Mucosa of descending colon (tissue), 3 donors: ENCODE measurements around the gene OSTF1. TPM values are rescaled to one million over a fixed set of nuclear protein-coding genes. Genes with fewer than 3 reads are reported as not detected.

Experiments
- ATAC-seq: fragments of 200-7000 bp; cut with Tn5 transposase; one replicate; pipeline ENCODE4 v1.9.1; 2020; ENCODE audit warnings: mild to moderate bottlenecking, moderate library complexity
- DNase-seq, 3 donors: peaks; one replicate each; pipeline ENCODE4 v3.0.0-alpha.2; 2020
- H3K36me3 ChIP-seq: fragments of 200-600 bp; one replicate; pipeline ENCODE4 v1.8.0; 2021; ENCODE audit warnings: low read depth, mild to moderate bottlenecking
- H3K4me1 ChIP-seq: fragments of 200-600 bp; one replicate; pipeline ENCODE4 v1.8.0; 2021; ENCODE audit warnings: low read depth, mild to moderate bottlenecking
- H3K4me3 ChIP-seq: fragments of 200-600 bp; one replicate; pipeline ENCODE4 v1.8.0; 2021; ENCODE audit warnings: mild to moderate bottlenecking
- H3K9me3 ChIP-seq: fragments of 200-600 bp; one replicate; pipeline ENCODE4 v1.8.0; 2021; ENCODE audit warnings: mild to moderate bottlenecking
- CTCF ChIP-seq: fragments of 200-600 bp; IDR thresholded peaks from one replicate; pipeline ENCODE4 v1.8.0; 2022; ENCODE audit warnings: antibody characterized with exemption, mild to moderate bottlenecking
- intact Hi-C, 2 donors: fragments of 100-400 bp; cut with DNase I in 1 of 2; cut with micrococcal nuclease in 1 of 2; formaldehyde crosslinking; loops; one replicate each; pipeline versions ENCODE4 v1.11.0 to v1.11.1; 2022; cut with DNase I, micrococcal nuclease
- total RNA-seq, 3 donors: library from RNA; stranded (reverse); fragmentation: NEBNext Ultra II Directional in 2 of 3; extraction: Animal tissue kit (Norgen Biotek cat#: 25700) in 2 of 3; gene quantifications; one replicate each; pipeline versions ENCODE4 v1.2.1 to v1.2.4, GENCODE V29; 2021 to 2023
- donor health status: DM: no; HTN: no; CAD: no; lungs with moderate emphysema.
- donor health status: DM: no; HTN: no; CAD: no.
- donor health status: DM: no; HTN: yes; CAD: no.

The OSTF1 gene
- total RNA-seq, 3 donors from 2014 or later = 40.6 to 71.2 (median 63.9) TPM

DNA sequence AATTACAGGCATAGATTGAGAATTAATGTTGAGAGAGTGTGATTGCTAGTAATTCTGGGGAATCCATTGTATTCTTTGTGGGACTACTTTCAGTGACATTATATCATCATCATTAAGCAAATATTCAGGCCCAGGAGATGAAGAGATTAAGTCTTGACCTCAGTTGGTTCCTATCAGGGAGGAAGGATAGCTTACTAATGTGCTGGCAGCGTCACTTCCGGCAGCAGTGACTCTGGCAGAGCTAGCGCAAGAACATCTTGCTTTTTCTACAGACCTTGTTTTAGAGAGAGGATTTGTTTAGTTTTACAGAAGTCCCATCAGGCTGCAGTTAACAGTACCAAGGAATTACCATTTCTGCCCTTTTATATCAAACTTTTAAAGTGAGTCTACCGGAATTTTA lies 20.3 kb downstream of the OSTF1 start:
- Histone ChIP-seq H3K36me3 (no peaks in the 10 kb centered on the region), H3K9me3 (no peaks in the 10 kb centered on the region), H3K4me1 (peaks cover 28% of the 10 kb centered on the region), H3K4me3 (no peak overlapping the region)
- DNase-seq (peak in 1 of 3 donors; percentile 62), ATAC-seq (no peak)
- TF ChIP-seq CTCF = no peak
- intact Hi-C loops = no loop called here

- intact Hi-C loops = no loop called here
- H3K4me3 ChIP-seq = no peak overlapping the region
- ATAC-seq (no peak), DNase-seq (no peak)
- no peaks in the 10 kb centered on the region for H3K36me3 ChIP-seq
- H3K4me1 ChIP-seq = peaks cover 28% of the 10 kb centered on the region
- no peak for TF ChIP-seq CTCF
- H3K9me3 ChIP-seq = no peaks in the 10 kb centered on the region
These were observed 21.0 kb downstream of the OSTF1 start for GRCh38 chr9:75109210-75109839.

- intact Hi-C loops = no loop called here
- no peak for TF ChIP-seq CTCF
- Histone ChIP-seq H3K9me3 (no peaks in the 10 kb centered on the region), H3K4me1 (peaks cover 29% of the 10 kb centered on the region), H3K4me3 (no peak overlapping the region), H3K36me3 (no peaks in the 10 kb centered on the region)
- ATAC-seq (peak; percentile 99), DNase-seq (peak; percentile 54 to 70 (median 60))
These were observed 22.8 kb downstream of the OSTF1 start for GRCh38 chr9:75111019-75111622.

DNA sequence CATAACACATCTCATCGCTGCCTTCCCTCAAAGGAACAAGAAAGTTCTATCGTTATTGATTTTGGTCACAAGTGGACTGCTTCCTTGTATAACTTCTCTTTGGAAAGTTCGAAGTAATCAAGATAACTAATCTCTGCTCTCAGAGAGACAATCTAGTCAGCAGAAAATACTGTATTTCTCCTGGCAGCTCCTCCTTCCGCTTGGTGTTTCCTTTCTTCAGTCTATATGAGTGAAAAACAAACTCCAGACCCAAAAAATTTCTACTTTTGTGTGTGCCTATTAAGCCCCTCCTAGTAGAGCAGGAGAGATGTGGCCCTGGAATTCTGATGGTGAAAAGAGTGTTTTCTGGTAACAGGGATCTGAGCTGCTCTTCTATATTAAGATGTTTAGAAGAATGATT lies 24.5 kb downstream of the OSTF1 start:
- TF ChIP-seq CTCF = no peak
- Histone ChIP-seq H3K4me1 (peaks cover 31% of the 10 kb centered on the region), H3K36me3 (no peaks in the 10 kb centered on the region), H3K9me3 (no peaks in the 10 kb centered on the region), H3K4me3 (no peak overlapping the region)
- intact Hi-C loops = no loop called here
- ATAC-seq = no peak
- no peak for DNase-seq

- ATAC-seq (no peak), DNase-seq (no peak)
- Histone ChIP-seq H3K4me3 (no peak overlapping the region), H3K36me3 (no peaks in the 10 kb centered on the region), H3K4me1 (peaks cover 19% of the 10 kb centered on the region), H3K9me3 (no peaks in the 10 kb centered on the region)
- no peak for TF ChIP-seq CTCF
- intact Hi-C loops = no loop called here
These were observed 28.0 kb downstream of the OSTF1 start for GRCh38 chr9:75116306-75116705.
